Measurements from ENCODE around the gene SYTL5.

- TF ChIP-seq CTCF (conservative IDR thresholded peaks at IDR 0.05; ENCODE audit: low read depth in 2 of 2) (no peak), POLR2AphosphoS5 (IDR thresholded peaks at IDR 0.05; ENCODE audit: low read depth) (no peak), REST (IDR thresholded peaks at IDR 0.05; ENCODE audit: unreplicated experiment) (no peak), CREB1 (CRISPR knock-in tag; IDR thresholded peaks at IDR 0.05; ENCODE audit: low read depth) (no peak), EZH2phosphoT487 (IDR thresholded peaks at IDR 0.05; ENCODE audit: unreplicated experiment) (no peak), NANOG (IDR thresholded peaks at IDR 0.05; ENCODE audit: borderline replicate concordance) (no peak), ETS1 (IDR thresholded peaks at IDR 0.05) (no peak), JUNB (IDR thresholded peaks at IDR 0.05; ENCODE audit: unreplicated experiment) (no peak), EZH2 (IDR thresholded peaks at IDR 0.05; ENCODE audit: low read depth, unreplicated experiment) (no peak), STAT1 (IDR thresholded peaks at IDR 0.05; ENCODE audit: unreplicated experiment) (no peak), ZNF331 (CRISPR knock-in tag; IDR thresholded peaks at IDR 0.05; ENCODE audit: low read depth) (no peak), ZNF114 (CRISPR knock-in tag; IDR thresholded peaks at IDR 0.05) (no peak), ZNF462 (CRISPR knock-in tag; IDR thresholded peaks at IDR 0.05) (no peak)
These were observed 150.5 kb downstream of the SYTL5 start for GRCh38 chrX:38156838-38157237.

Data from GM23338 (cell line).